ENCODE results near the gene PDE7B.

DNA sequence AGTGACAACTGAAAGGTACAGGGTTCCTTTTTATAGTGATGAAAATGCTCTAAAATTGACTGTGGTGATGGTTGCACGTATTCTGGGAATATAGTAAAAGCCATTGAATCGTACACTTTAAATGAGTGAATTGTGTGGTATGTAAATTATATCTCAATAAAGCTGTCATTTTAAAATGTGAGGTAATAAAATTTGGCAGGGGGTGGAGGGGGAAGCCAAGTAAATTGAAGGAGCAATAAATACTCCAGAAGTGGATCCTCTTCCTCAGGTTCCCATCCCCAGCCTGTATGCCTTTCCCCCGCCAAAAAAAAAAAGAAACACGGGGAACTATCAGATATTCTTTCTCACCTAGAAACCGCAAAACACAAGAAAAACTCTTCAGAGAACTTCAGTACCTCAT is 237.2 kb downstream of the PDE7B start:
- no peak for TF ChIP-seq POLR2A (IDR thresholded peaks at IDR 0.05)
- TF ChIP-seq, protein P1, sequence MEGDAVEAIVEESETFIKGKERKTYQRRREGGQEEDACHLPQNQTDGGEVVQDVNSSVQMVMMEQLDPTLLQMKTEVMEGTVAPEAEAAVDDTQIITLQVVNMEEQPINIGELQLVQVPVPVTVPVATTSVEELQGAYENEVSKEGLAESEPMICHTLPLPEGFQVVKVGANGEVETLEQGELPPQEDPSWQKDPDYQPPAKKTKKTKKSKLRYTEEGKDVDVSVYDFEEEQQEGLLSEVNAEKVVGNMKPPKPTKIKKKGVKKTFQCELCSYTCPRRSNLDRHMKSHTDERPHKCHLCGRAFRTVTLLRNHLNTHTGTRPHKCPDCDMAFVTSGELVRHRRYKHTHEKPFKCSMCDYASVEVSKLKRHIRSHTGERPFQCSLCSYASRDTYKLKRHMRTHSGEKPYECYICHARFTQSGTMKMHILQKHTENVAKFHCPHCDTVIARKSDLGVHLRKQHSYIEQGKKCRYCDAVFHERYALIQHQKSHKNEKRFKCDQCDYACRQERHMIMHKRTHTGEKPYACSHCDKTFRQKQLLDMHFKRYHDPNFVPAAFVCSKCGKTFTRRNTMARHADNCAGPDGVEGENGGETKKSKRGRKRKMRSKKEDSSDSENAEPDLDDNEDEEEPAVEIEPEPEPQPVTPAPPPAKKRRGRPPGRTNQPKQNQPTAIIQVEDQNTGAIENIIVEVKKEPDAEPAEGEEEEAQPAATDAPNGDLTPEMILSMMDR (IDR thresholded peaks at IDR 0.05 in 8 of 11, conservative IDR thresholded peaks at IDR 0.05 in 3 of 11), result no peak
